ENCODE measurements around the gene OR8B2. TPM values are rescaled to one million over a fixed set of nuclear protein-coding genes. Genes with fewer than 3 reads are reported as not detected.

Gene OR8B2
- total and polyA plus RNA-seq, 8 donors, result not detected

DNA sequence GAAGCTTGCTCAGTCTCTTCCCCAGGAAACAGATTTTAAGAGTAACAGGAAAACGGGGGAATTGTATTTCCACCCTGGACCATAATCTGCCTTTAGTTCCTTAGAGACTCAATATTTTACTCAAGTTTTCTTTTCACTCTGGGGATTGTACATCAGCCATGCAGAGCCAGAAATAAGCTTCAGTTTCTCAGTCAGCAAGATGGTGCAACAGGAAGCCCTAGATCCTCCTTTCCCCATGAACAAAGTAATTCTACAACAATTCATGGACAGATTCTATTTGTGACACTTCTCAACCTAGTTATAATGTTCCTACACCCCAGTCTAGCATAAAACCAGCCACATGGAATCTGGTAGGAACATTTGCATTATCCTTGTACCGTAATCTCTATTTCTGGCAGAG is 24.7 kb downstream of the OR8B2 start:
- H3K9me3 ChIP-seq, result no peaks in the 10 kb centered on the region
- H3K27ac ChIP-seq, result no peak overlapping the region
- H3K4me3 ChIP-seq, result no peak overlapping the region
- H3K27me3 ChIP-seq, result no peaks in the 10 kb centered on the region
- TF ChIP-seq CTCF (IDR thresholded peaks at IDR 0.05), result no peak
- FAIRE-seq (no peak), DNase-seq (no peak), ATAC-seq (no peak)
- no peaks in the 10 kb centered on the region for H3K4me1 ChIP-seq
- H3K36me3 ChIP-seq, result no peaks in the 10 kb centered on the region
- 20 to 26% methylated on average over 2 of the region's 2 CpGs for WGBS, 2 donors
- intact Hi-C loops (cut with DNase I), result no loop called here

- no peak for TF ChIP-seq CTCF (IDR thresholded peaks at IDR 0.05)
- FAIRE-seq (no peak), DNase-seq (no peak), ATAC-seq (no peak)
- Histone ChIP-seq H3K27me3 (no peaks in the 10 kb centered on the region), H3K27ac (no peak overlapping the region), H3K4me3 (no peak overlapping the region), H3K9me3 (no peaks in the 10 kb centered on the region), H3K4me1 (no peaks in the 10 kb centered on the region), H3K36me3 (no peaks in the 10 kb centered on the region)
- 21 to 50% methylated on average over 3 of the region's 3 CpGs for WGBS, 2 donors
- intact Hi-C loops (cut with DNase I), result no loop called here
These were observed 37.9 kb downstream of the OR8B2 start for GRCh38 chr11:124346311-124346955.

DNA sequence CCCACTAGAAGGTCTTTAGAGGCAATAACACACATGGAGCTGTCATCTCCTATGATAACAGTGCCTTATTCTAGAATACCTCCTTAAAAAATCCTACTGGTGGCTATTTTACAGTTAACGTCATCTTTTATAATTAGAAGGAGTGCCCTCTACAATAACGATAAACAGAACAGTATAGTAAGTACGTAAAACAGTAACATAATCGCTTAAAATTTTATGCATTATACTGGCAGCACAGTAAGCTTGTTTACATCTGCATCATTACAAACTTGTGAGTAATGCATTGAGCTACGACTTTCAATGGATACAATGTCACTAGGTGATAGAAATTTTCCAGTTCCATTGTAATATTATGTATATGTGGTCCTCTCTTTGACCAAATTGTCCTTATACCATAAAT is 40.0 kb downstream of the OR8B2 start:
- no peak for ATAC-seq

GRCh38 chr11:124340142-124340447 is 44.2 kb downstream of the OR8B2 start:
- Histone ChIP-seq H3K27me3 (no peaks in the 10 kb centered on the region), H3K4me3 (no peak overlapping the region), H3K9me3 (no peaks in the 10 kb centered on the region), H3K4me1 (no peaks in the 10 kb centered on the region), H3K36me3 (no peaks in the 10 kb centered on the region), H3K27ac (no peak overlapping the region)
- WGBS, 2 donors, result 55 to 58% methylated on average over 2 of the region's 2 CpGs
- TF ChIP-seq CTCF (IDR thresholded peaks at IDR 0.05), result no peak
- FAIRE-seq (no peak), DNase-seq (no peak), ATAC-seq (no peak)
- intact Hi-C loops (cut with DNase I), result no loop called here

More for the DNA sequence above, 40.0 kb downstream of the OR8B2 start:
- no peaks in the 10 kb centered on the region for H3K36me3 ChIP-seq
- no peaks in the 10 kb centered on the region for H3K27me3 ChIP-seq
- no peak for TF ChIP-seq CTCF (IDR thresholded peaks at IDR 0.05)
- H3K4me1 ChIP-seq, result no peaks in the 10 kb centered on the region
- no peak overlapping the region for H3K4me3 ChIP-seq
- H3K9me3 ChIP-seq, result no peaks in the 10 kb centered on the region
- no peak overlapping the region for H3K27ac ChIP-seq
- FAIRE-seq (no peak), DNase-seq (no peak)
- 74 to 79% methylated on average over 5 of the region's 5 CpGs for WGBS, 2 donors
- intact Hi-C loops (cut with DNase I), result no loop called here

DNA sequence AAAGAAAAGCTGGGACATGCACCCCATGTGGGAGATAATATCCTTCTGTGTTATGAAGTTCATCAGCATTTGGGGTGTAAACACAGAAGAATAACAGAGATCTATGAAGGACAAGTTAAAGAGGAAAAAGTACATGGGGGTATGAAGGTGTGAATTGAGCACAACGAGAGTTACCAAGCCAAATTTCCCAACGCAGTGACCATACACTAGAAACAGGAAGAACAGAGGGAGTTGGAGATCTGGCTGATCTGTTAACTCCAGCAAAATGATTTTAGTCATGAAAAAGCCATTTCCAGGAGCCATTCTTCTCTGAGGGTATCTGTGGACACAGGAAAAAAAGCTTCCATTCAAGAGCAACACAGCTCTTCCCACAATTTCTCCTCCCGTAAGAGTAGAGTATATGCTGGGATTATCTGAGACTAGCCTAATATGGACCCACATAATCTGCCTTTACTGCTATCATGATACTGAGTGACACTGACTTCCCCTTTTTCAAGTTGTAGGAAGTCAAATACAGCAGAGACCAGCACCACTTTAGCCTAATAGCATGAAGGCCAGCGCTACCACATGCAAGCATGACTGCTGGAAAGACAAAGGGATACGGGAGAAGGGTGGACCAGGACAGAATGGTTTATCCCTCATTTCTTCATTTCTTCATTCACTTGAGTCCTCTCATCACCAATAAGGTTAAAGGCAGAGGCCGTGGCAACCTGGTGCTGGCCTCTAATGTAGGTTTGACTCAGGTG is 44.7 kb downstream of the OR8B2 start:
- no peaks in the 10 kb centered on the region for H3K27me3 ChIP-seq
- WGBS, 2 donors, result 83 to 85% methylated on average over 6 of the region's 6 CpGs
- no peaks in the 10 kb centered on the region for H3K4me1 ChIP-seq
- intact Hi-C loops (cut with DNase I), result loop anchor here in 1 of 3 donors (10.0 kb wide), 1 partner anchor 265 kb away; no protein-coding TSS in a partner anchor
- H3K9me3 ChIP-seq, result no peaks in the 10 kb centered on the region
- H3K36me3 ChIP-seq, result no peaks in the 10 kb centered on the region
- FAIRE-seq, result no peak
- H3K27ac ChIP-seq, result no peak overlapping the region
- H3K4me3 ChIP-seq, result no peak overlapping the region
- no peak for DNase-seq
- no peak for ATAC-seq
- no peak for TF ChIP-seq CTCF (IDR thresholded peaks at IDR 0.05)
